BLaER1 (cell line): ENCODE results near the gene ATP1A3.

Source experiments
- H3K27ac ChIP-seq: shearing (Covaris generic); formaldehyde crosslinking; 2 replicates; pipeline ENCODE4 v1.8.1; 2022
- H3K27me3 ChIP-seq: shearing (Covaris generic); formaldehyde crosslinking; 2 replicates; pipeline ENCODE4 v1.8.1; 2022
- H3K36me3 ChIP-seq: shearing (Covaris generic); formaldehyde crosslinking; 2 replicates; pipeline ENCODE4 v1.8.1; 2022
- H3K4me1 ChIP-seq: shearing (Covaris generic); formaldehyde crosslinking; 2 replicates; pipeline ENCODE4 v1.8.1; 2022
- H3K4me2 ChIP-seq: shearing (Covaris generic); formaldehyde crosslinking; 2 replicates; pipeline ENCODE4 v1.8.1; 2022
- H3K4me3 ChIP-seq: shearing (Covaris generic); formaldehyde crosslinking; 2 replicates; pipeline ENCODE4 v1.8.1; 2022
- H3K9ac ChIP-seq: shearing (Covaris generic); formaldehyde crosslinking; 2 replicates; pipeline ENCODE4 v1.8.1; 2022
- H3K9me3 ChIP-seq: shearing (Covaris generic); formaldehyde crosslinking; 2 replicates; pipeline ENCODE4 v1.8.1; 2022
- H4K20me1 ChIP-seq: shearing (Covaris generic); formaldehyde crosslinking; 2 replicates; pipeline ENCODE4 v1.8.1; 2022
- Cebpa-rat ChIP-seq: shearing (Covaris generic); IDR thresholded peaks from 2 replicates; pipeline ENCODE4 v1.8.1; 2022

Gene ATP1A3

GRCh38 chr19:41930926-41931592 is 63.0 kb downstream of the ATP1A3 start:
- H3K4me2 ChIP-seq, result peak overlapping the region; percentile 89
- no peak for TF ChIP-seq Cebpa-rat
- peaks cover 8% of the 10 kb centered on the region for H4K20me1 ChIP-seq
- peaks cover 71% of the 10 kb centered on the region for H3K4me1 ChIP-seq
- no peaks in the 10 kb centered on the region for H3K9me3 ChIP-seq
- H3K27me3 ChIP-seq, result peaks cover 59% of the 10 kb centered on the region
- no peaks in the 10 kb centered on the region for H3K36me3 ChIP-seq
- H3K4me3 ChIP-seq, result no peak overlapping the region
- H3K9ac ChIP-seq, result no peak overlapping the region
- H3K27ac ChIP-seq, result no peak overlapping the region; the same call in 1 of the 2 replicates

- no peak for TF ChIP-seq Cebpa-rat
- Histone ChIP-seq H3K4me3 (no peak overlapping the region), H3K27me3 (peaks cover 59% of the 10 kb centered on the region), H3K27ac (no peak overlapping the region), H3K9me3 (no peaks in the 10 kb centered on the region), H3K4me2 (peak overlapping the region; percentile 89), H4K20me1 (peaks cover 8% of the 10 kb centered on the region), H3K4me1 (peaks cover 71% of the 10 kb centered on the region), H3K9ac (no peak overlapping the region), H3K36me3 (no peaks in the 10 kb centered on the region)
Observed at GRCh38 chr19:41930322-41930722, 63.7 kb downstream of the ATP1A3 start.

- Histone ChIP-seq H3K4me3 (peak overlapping the region; percentile 73), H3K4me1 (peaks cover 65% of the 10 kb centered on the region), H3K27me3 (peaks cover 60% of the 10 kb centered on the region), H4K20me1 (peaks cover 8% of the 10 kb centered on the region), H3K9ac (no peak overlapping the region), H3K36me3 (no peaks in the 10 kb centered on the region), H3K9me3 (no peaks in the 10 kb centered on the region), H3K27ac (no peak overlapping the region), H3K4me2 (peak overlapping the region; percentile 89)
- TF ChIP-seq Cebpa-rat, result no peak
Observed at GRCh38 chr19:41929536-41930071, 64.4 kb downstream of the ATP1A3 start.

- peaks cover 8% of the 10 kb centered on the region for H4K20me1 ChIP-seq
- peak overlapping the region; percentile 89 for H3K4me2 ChIP-seq
- H3K4me3 ChIP-seq, result peak overlapping the region; percentile 73
- peaks cover 67% of the 10 kb centered on the region for H3K27me3 ChIP-seq
- H3K9ac ChIP-seq, result peak overlapping the region; percentile 72; the same call in 1 of the 2 replicates
- H3K4me1 ChIP-seq, result peaks cover 58% of the 10 kb centered on the region
- no peaks in the 10 kb centered on the region for H3K9me3 ChIP-seq
- no peaks in the 10 kb centered on the region for H3K36me3 ChIP-seq
- no peak overlapping the region for H3K27ac ChIP-seq
- no peak for TF ChIP-seq Cebpa-rat
Observed at GRCh38 chr19:41928754-41929535, 65.1 kb downstream of the ATP1A3 start.

- Histone ChIP-seq H3K36me3 (no peaks in the 10 kb centered on the region), H3K27me3 (peaks cover 69% of the 10 kb centered on the region), H3K4me2 (peak within 1 kb of the TSS; percentile 89), H3K27ac (no peak within 1 kb of the TSS), H4K20me1 (peaks cover 8% of the 10 kb centered on the region), H3K9ac (peak within 1 kb of the TSS; percentile 73), H3K9me3 (no peaks in the 10 kb centered on the region), H3K4me1 (peaks cover 52% of the 10 kb centered on the region), H3K4me3 (peak within 1 kb of the TSS; percentile 73)
- TF ChIP-seq Cebpa-rat, result no peak
Observed at GRCh38 chr19:41928221-41928683, 65.8 kb downstream of the ATP1A3 start, which contains the start of gene ERFL. Gene ERFL, minus strand, starts transcription at chr19:41928449. Its CDS starts 15,530 bp downstream, at chr19:41912919.

GRCh38 chr19:41927497-41928192 is 66.4 kb downstream of the ATP1A3 start:
- Histone ChIP-seq H3K36me3 (no peaks in the 10 kb centered on the region), H3K9me3 (no peaks in the 10 kb centered on the region), H3K4me3 (peak overlapping the region; percentile 73), H3K27ac (no peak overlapping the region), H3K27me3 (peaks cover 76% of the 10 kb centered on the region), H3K4me1 (peaks cover 47% of the 10 kb centered on the region), H4K20me1 (peaks cover 8% of the 10 kb centered on the region), H3K9ac (no peak overlapping the region), H3K4me2 (peak overlapping the region; percentile 89)
- TF ChIP-seq Cebpa-rat, result no peak

GRCh38 chr19:41926763-41927496 is 67.1 kb downstream of the ATP1A3 start:
- H3K4me1 ChIP-seq, result peaks cover 45% of the 10 kb centered on the region
- H3K4me3 ChIP-seq, result no peak overlapping the region
- no peak overlapping the region for H3K27ac ChIP-seq
- H3K9me3 ChIP-seq, result no peaks in the 10 kb centered on the region
- no peak overlapping the region for H3K9ac ChIP-seq
- H4K20me1 ChIP-seq, result peaks cover 8% of the 10 kb centered on the region
- no peak for TF ChIP-seq Cebpa-rat
- H3K27me3 ChIP-seq, result peaks cover 83% of the 10 kb centered on the region
- no peaks in the 10 kb centered on the region for H3K36me3 ChIP-seq
- peak overlapping the region; percentile 89 for H3K4me2 ChIP-seq

GRCh38 chr19:41926028-41926762 is 67.8 kb downstream of the ATP1A3 start:
- Histone ChIP-seq H3K36me3 (no peaks in the 10 kb centered on the region), H3K27me3 (peaks cover 90% of the 10 kb centered on the region), H3K4me2 (no peak overlapping the region), H4K20me1 (peaks cover 8% of the 10 kb centered on the region), H3K9ac (no peak overlapping the region), H3K27ac (no peak overlapping the region), H3K4me3 (no peak overlapping the region), H3K4me1 (peaks cover 43% of the 10 kb centered on the region), H3K9me3 (no peaks in the 10 kb centered on the region)
- TF ChIP-seq Cebpa-rat, result no peak
